Breast epithelium (tissue), 4 donors: ENCODE measurements around the gene TTC7B. TPM values are rescaled to one million over a fixed set of nuclear protein-coding genes. Genes with fewer than 3 reads are reported as not detected.

Source experiments
- DNase-seq, 2 donors: peaks; one replicate each; pipeline ENCODE4 v3.0.0-alpha.2; 2019; ENCODE audit warnings: low spot score in 2 of 2
- H3K27ac ChIP-seq, 2 donors: fragments of 200-600 bp; sonication (generic) in 1 of 2; one replicate each; pipeline ENCODE4 v1.5.1; 2016 to 2019; ENCODE audit warnings: mild to moderate bottlenecking in 1 of 2
- H3K27me3 ChIP-seq, 2 donors: fragments of 200-600 bp; sonication (generic) in 1 of 2; one replicate each; pipeline versions ENCODE4 v1.5.1 to v1.6.0; 2017 to 2019; ENCODE audit warnings: control low read depth in 1 of 2, mild to moderate bottlenecking in 1 of 2
- H3K36me3 ChIP-seq: fragments of 200-600 bp; one replicate; pipeline ENCODE4 v1.5.1; 2019
- H3K4me1 ChIP-seq, 2 donors: fragments of 200-600 bp; sonication (generic); one replicate each; pipeline ENCODE4 v1.5.1; 2016 to 2019; ENCODE audit warnings: control low read depth in 1 of 2
- H3K4me3 ChIP-seq, 3 donors: fragments of 200-600 bp; sonication (generic); 1 replicate in 2 of 3; 2 replicates in 1 of 3; pipeline ENCODE4 v1.5.1; 2016 to 2019; ENCODE audit warnings: mild to moderate bottlenecking in 3 of 3, moderate library complexity in 2 of 3
- H3K9me3 ChIP-seq, 2 donors: fragments of 200-600 bp; sonication (generic) in 1 of 2; one replicate each; pipeline ENCODE4 v1.5.1; 2016 to 2019; ENCODE audit warnings: control low read depth in 1 of 2
- POLR2A ChIP-seq: fragments of 450-650 bp; IDR thresholded peaks from one replicate; pipeline ENCODE4 v1.6.1; 2016; ENCODE audit warnings: antibody characterized with exemption, mild to moderate bottlenecking, moderate library complexity
- POLR2AphosphoS5 ChIP-seq, 3 donors: sonication (generic); formaldehyde crosslinking; IDR thresholded peaks; one replicate each; pipeline ENCODE4 v1.6.1; 2017; ENCODE audit warnings: antibody characterized with exemption in 3 of 3
- intact Hi-C: fragments of 100-400 bp; cut with DNase I; formaldehyde crosslinking; loops from one replicate; pipeline ENCODE4 v1.15.1; 2023; ENCODE audit warnings: low total_unique reads
- total RNA-seq, 3 donors: library from RNA; depleted of rRNA; stranded (reverse); fragments of >200 nt; gene quantifications; one replicate each; pipeline ENCODE4 v1.1.0, GENCODE V29; 2016
- TF ChIP-seq, protein P1 (sequence below), 3 donors: fragments of 450-650 bp; IDR thresholded peaks; one replicate each; pipeline ENCODE4 v1.5.1; 2016 to 2017; ENCODE audit warnings: antibody characterized with exemption in 3 of 3, mild to moderate bottlenecking in 3 of 3, moderate library complexity in 3 of 3

The TTC7B gene
- total RNA-seq, 3 donors from 2014 or later = 14.0 to 29.1 (median 22.0) TPM

DNA sequence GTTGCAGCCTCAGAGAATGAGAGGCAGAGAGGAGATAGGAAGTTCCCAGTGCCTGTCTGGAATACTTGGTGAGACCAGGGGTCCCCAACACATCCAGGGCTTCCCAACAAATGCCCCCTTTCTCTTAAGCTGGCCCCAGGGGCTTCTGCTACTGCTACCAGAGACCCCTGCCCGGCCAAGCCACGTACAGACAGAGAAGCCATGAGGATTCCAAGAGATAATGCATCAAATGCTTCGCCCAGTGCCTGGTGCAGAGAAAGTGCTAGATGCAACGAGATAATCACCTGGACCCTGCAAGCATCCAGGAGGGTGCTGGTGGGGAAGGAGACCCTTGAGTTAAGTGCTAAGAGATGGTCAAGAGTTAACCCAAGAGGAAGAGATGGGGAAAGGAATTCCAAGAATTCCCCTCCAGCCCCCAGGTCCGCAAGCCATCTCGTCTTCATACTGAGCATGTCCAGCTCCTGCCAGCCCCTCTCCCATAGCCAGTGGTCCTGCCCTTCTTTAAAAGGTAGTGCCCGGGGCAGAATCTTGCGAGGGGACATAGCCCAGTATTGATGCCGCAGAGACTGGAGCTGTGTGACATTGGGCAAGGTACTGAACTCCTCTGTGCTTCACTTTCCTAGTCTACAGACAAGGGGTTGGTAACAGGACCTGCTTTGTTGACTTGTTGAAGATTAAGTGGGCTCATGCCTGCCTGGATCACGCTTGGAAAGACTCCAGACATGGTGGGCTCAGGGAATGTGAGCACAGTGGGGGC lies 316.1 kb downstream of the TTC7B start:
- no peak overlapping the region for H3K27ac ChIP-seq
- intact Hi-C loops = no loop called here
- no peaks in the 10 kb centered on the region for H3K9me3 ChIP-seq
- no peak for DNase-seq
- H3K27me3 ChIP-seq = no peaks in the 10 kb centered on the region
- TF ChIP-seq, protein P1, sequence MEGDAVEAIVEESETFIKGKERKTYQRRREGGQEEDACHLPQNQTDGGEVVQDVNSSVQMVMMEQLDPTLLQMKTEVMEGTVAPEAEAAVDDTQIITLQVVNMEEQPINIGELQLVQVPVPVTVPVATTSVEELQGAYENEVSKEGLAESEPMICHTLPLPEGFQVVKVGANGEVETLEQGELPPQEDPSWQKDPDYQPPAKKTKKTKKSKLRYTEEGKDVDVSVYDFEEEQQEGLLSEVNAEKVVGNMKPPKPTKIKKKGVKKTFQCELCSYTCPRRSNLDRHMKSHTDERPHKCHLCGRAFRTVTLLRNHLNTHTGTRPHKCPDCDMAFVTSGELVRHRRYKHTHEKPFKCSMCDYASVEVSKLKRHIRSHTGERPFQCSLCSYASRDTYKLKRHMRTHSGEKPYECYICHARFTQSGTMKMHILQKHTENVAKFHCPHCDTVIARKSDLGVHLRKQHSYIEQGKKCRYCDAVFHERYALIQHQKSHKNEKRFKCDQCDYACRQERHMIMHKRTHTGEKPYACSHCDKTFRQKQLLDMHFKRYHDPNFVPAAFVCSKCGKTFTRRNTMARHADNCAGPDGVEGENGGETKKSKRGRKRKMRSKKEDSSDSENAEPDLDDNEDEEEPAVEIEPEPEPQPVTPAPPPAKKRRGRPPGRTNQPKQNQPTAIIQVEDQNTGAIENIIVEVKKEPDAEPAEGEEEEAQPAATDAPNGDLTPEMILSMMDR (IDR thresholded peaks at IDR 0.05) = no peak
- TF ChIP-seq POLR2AphosphoS5 (IDR thresholded peaks at IDR 0.05) = no peak
- TF ChIP-seq POLR2A = no peak
- H3K36me3 ChIP-seq = no peaks in the 10 kb centered on the region
- H3K4me1 ChIP-seq = no peaks in the 10 kb centered on the region
- H3K4me3 ChIP-seq = no peak overlapping the region

DNA sequence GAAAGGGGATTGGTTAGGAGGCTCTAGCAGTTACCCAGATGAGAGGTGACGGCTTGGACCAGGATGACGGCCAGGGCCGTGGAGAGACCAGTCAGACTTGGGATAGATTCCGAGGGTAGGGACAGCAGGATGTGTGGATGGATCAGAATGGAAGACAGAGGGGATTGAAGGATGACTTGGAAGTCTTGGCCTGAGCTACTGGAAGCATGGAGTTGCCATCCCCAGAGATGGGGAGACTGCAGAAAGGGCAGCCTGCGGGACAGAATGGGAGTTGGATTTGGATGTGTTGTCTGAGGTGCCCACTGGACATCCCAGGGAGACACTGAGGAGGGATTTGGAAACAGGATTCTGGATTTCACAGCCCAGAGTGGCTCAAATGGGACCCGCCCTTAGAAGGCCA lies 317.1 kb downstream of the TTC7B start:
- DNase-seq = no peak
- Histone ChIP-seq H3K4me1 (no peaks in the 10 kb centered on the region), H3K4me3 (no peak overlapping the region), H3K27ac (no peak overlapping the region), H3K27me3 (no peaks in the 10 kb centered on the region), H3K9me3 (no peaks in the 10 kb centered on the region), H3K36me3 (no peaks in the 10 kb centered on the region)
- intact Hi-C loops = no loop called here
- no peak for TF ChIP-seq POLR2AphosphoS5 (IDR thresholded peaks at IDR 0.05)
- no peak for TF ChIP-seq POLR2A

DNA sequence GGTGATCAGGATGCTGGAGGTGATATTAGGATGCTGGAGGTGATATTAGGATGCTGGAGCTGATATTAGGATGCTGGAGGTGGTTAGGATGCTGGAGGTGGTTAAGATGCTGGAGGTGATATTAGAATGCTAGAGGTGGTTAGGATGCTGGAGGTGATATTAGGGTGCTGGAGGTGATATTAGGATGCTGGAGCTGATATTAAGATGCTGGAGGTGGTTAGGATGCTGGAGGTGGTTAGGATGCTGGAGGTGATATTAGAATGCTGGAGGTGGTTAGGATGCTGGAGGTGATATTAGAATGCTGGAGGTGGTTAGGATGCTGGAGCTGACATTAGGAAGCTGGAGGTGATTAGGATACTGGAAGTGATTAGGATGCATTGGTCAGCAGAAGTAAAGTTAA lies 318.0 kb downstream of the TTC7B start:
- TF ChIP-seq POLR2A = no peak
- TF ChIP-seq, protein P1 (IDR thresholded peaks at IDR 0.05) = no peak
- no peak for TF ChIP-seq POLR2AphosphoS5 (IDR thresholded peaks at IDR 0.05)
- intact Hi-C loops = no loop called here
- DNase-seq = no peak
- Histone ChIP-seq H3K36me3 (no peaks in the 10 kb centered on the region), H3K27ac (no peak overlapping the region), H3K4me3 (no peak overlapping the region), H3K27me3 (no peaks in the 10 kb centered on the region), H3K4me1 (no peaks in the 10 kb centered on the region), H3K9me3 (no peaks in the 10 kb centered on the region)

DNA sequence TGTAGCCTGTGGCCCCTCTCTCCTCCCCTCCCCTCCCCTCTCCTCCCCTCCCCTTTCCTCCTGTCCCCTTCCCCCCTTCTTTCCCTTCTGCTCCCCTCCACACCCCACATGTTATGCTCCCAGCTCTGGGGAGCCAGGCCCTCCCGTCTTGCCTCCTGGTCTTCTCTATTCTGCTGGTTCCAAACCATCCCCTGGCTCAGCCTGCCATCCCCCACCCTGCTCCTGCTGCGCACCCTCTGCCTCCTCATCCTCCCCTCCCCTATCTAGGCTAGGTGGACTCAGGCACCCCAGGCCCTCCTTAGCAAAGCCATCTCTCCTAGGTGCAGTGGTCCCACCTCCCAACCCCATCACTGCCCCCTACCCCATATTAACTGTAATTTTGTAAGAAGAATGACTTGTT lies 319.9 kb downstream of the TTC7B start:
- Histone ChIP-seq H3K27ac (no peak overlapping the region), H3K27me3 (no peaks in the 10 kb centered on the region), H3K36me3 (no peaks in the 10 kb centered on the region), H3K4me1 (peaks cover 0 to 5% of the 10 kb centered on the region in 2 donors), H3K9me3 (no peaks in the 10 kb centered on the region), H3K4me3 (no peak overlapping the region)
- TF ChIP-seq, protein P1 (IDR thresholded peaks at IDR 0.05) = no peak
- TF ChIP-seq POLR2A (no peak), POLR2AphosphoS5 (IDR thresholded peaks at IDR 0.05) (no peak)
- intact Hi-C loops = no loop called here
- DNase-seq = peak in 1 of 2 donors; percentile 11

DNA sequence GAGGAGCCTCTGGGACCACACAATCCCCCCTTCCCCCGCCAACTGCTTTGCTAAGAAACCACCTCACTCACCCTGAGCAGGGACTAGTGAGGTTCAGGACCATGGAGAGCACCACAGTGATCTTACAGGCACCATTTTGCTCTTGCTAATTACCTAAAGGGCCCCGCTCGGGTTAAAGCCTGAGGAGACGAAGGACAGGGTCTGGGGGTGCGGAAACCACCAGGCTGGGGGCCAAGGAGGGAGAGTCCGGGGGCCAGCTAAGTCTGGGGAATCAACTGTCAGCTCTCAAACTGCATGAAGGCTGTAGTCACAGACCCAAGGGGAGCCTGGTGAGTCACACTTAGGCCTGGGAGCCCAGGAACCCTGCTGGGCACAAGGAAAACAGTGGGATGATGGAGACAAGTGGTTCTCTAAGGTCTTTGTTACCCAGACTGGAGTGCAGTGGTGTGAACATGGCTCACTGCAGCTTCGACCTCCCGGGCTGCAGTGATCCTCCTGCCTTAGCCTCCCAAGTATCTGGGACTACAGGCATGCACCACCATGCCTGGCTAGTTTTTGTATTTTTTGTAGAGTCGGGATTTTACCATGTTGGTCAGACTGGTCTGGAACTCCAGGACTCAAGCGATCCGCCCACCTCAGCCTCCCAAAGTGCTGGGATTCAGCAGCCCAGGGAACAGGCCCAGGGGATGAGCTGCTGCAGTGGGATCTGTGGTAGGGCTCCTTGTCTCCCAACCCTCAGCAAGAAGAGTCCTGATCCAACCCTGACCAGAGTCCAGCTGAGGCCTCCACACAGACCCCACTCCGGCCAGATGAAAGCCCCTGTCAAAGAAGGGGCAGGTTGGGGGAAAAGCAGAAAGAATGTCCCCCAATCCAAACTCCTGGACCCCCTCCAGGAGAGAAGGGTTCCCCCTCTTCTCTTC lies 320.6 kb downstream of the TTC7B start:
- DNase-seq = peak in 1 of 2 donors; percentile 20
- intact Hi-C loops = no loop called here

More for the DNA sequence above, 320.6 kb downstream of the TTC7B start:
- Histone ChIP-seq H3K27me3 (no peaks in the 10 kb centered on the region), H3K9me3 (no peaks in the 10 kb centered on the region), H3K4me1 (peaks cover 7 to 12% of the 10 kb centered on the region in 2 donors), H3K36me3 (no peaks in the 10 kb centered on the region), H3K4me3 (no peak overlapping the region), H3K27ac (no peak overlapping the region)
- no peak for TF ChIP-seq POLR2A
- TF ChIP-seq, protein P1 (IDR thresholded peaks at IDR 0.05) = no peak
- no peak for TF ChIP-seq POLR2AphosphoS5 (IDR thresholded peaks at IDR 0.05)
